Testis (tissue), 2 donors: ENCODE results near the gene LRRC4C.

Source experiments
- CTCF ChIP-seq, 3 experiments: fragments of 450-650 bp in 2 of 3; fragments of 200-600 bp in 1 of 3; sonication (generic) in 1 of 3; IDR thresholded peaks; one replicate each; pipeline ENCODE4 v1.5.1; 2016 to 2019; ENCODE audit warnings: antibody characterized with exemption in 3 of 3, mild to moderate bottlenecking in 2 of 3, moderate library complexity in 1 of 3
- POLR2A ChIP-seq: fragments of 450-650 bp; IDR thresholded peaks from one replicate; pipeline ENCODE4 v1.6.1; 2017; ENCODE audit warnings: antibody characterized with exemption, mild to moderate bottlenecking, moderate library complexity

DNA sequence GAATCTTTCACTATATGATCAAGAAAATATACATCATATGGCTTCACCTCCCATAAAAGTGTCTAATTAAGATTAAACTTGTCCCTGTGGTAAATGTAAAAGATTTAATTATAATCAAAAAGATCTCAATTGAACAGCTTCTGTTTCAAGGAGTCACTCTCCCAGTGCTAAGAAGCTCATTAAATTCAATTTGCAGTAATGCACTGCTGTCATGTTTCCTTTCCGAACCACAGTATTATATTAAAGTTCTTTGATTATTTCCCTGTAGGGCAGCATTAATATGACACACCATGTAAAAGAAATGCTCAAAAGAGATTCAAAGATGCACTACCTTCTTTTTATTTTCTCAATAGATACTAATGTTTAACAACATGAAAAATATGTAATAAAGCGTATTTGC is 758.4 kb downstream of the LRRC4C start:
- TF ChIP-seq CTCF (IDR thresholded peaks at IDR 0.05) (no peak), POLR2A (no peak)
